HG03378 (cell line): Measurements from ENCODE around the gene TMEM132A.

Experiments
- ATAC-seq: cut with Tn5 transposase; IDR thresholded peaks from one replicate; pipeline ENCODE4 v1.9.1; 2021; ENCODE audit warnings: mild to moderate bottlenecking, moderate library complexity; ENCODE audit not compliant: unreplicated experiment

TMEM132A gene

GRCh38 chr11:60919956-60920355, 4.3 kb upstream of the TMEM132A start:
- ATAC-seq = no peak

GRCh38 chr11:60921259-60921658, 3.0 kb upstream of the TMEM132A start:
- no peak for ATAC-seq

- no peak for ATAC-seq
Observed at GRCh38 chr11:60921777-60922335, 2.4 kb upstream of the TMEM132A start.

GRCh38 chr11:60922906-60923305, 1.4 kb upstream of the TMEM132A start:
- ATAC-seq = no peak

GRCh38 chr11:60923326-60923725, 934 bp upstream of the TMEM132A start:
- ATAC-seq = no peak

GRCh38 chr11:60923800-60924109, 505 bp upstream of the TMEM132A start:
- ATAC-seq = no peak

GRCh38 chr11:60924906-60925853, 920 bp downstream of the TMEM132A start:
- no peak for ATAC-seq

GRCh38 chr11:60925868-60926267, 1.6 kb downstream of the TMEM132A start:
- no peak for ATAC-seq

- ATAC-seq = no peak
Observed at GRCh38 chr11:60926500-60926899, 2.2 kb downstream of the TMEM132A start.

- no peak for ATAC-seq
Observed at GRCh38 chr11:60927061-60927592, 2.9 kb downstream of the TMEM132A start.

GRCh38 chr11:60927600-60927999, 3.3 kb downstream of the TMEM132A start:
- no peak for ATAC-seq

- no peak for ATAC-seq
Observed at GRCh38 chr11:60928563-60929001, 4.3 kb downstream of the TMEM132A start.

GRCh38 chr11:60929764-60930163, 5.5 kb downstream of the TMEM132A start:
- no peak for ATAC-seq

- no peak for ATAC-seq
Observed at GRCh38 chr11:60930394-60930793, 6.1 kb downstream of the TMEM132A start.

GRCh38 chr11:60931917-60932316, 7.7 kb downstream of the TMEM132A start:
- no peak for ATAC-seq

- no peak for ATAC-seq
Observed at GRCh38 chr11:60932605-60933356, 8.5 kb downstream of the TMEM132A start.

- ATAC-seq = no peak
Observed at GRCh38 chr11:60933416-60934123, 9.3 kb downstream of the TMEM132A start.

- ATAC-seq = no peak
Observed at GRCh38 chr11:60934124-60934789, 10.0 kb downstream of the TMEM132A start.

GRCh38 chr11:60934790-60935605, 10.7 kb downstream of the TMEM132A start:
- ATAC-seq = no peak
